Measurements from ENCODE around the gene RADIL.

- no peak for TF ChIP-seq CTCF (IDR thresholded peaks at IDR 0.05; ENCODE audit: insufficient read depth, low read length)
- no peak for TF ChIP-seq REST (IDR thresholded peaks at IDR 0.05; ENCODE audit: insufficient replicate concordance, low read depth)
- TF ChIP-seq GABPA (IDR thresholded peaks at IDR 0.05; ENCODE audit: low read depth) = no peak
- TF ChIP-seq POLR2AphosphoS5 (IDR thresholded peaks at IDR 0.05; ENCODE audit: low read depth) = no peak
- TF ChIP-seq SPI1 (IDR thresholded peaks at IDR 0.05; ENCODE audit: borderline replicate concordance, low read depth) = no peak
Observed at GRCh38 chr7:4885317-4885807, 1.8 kb upstream of the RADIL start.
